ENCODE data around the gene RAB3IL1.

GRCh38 chr11:61886643-61887042, 30.7 kb downstream of the RAB3IL1 start:
- TF ChIP-seq CTCF (IDR thresholded peaks at IDR 0.05) = no peak
- TF ChIP-seq POLR2A (IDR thresholded peaks at IDR 0.05) = no peak

Measured in Peyer's patch (tissue), 4 donors.